Stimulated activated CD8-positive, alpha-beta memory T cell treated with anti-CD3 and anti-CD28 coated beads, Interleukin-7, amount 100 ng/mL, for 48 hours (primary cell): ENCODE data around the gene BMF.
"Not testable (repeated sequence)": the region's sequence is repeated elsewhere in the genome, so short reads cannot be mapped to it uniquely, and the experiment has no call there.

Experiments
- DNase-seq, 2 donors: peaks; one replicate each; pipeline ENCODE4 v3.0.0-alpha.2; 2020; ENCODE audit warnings: low read depth in 1 of 2; ENCODE audit errors: extremely low read depth in 1 of 2

BMF gene

DNA sequence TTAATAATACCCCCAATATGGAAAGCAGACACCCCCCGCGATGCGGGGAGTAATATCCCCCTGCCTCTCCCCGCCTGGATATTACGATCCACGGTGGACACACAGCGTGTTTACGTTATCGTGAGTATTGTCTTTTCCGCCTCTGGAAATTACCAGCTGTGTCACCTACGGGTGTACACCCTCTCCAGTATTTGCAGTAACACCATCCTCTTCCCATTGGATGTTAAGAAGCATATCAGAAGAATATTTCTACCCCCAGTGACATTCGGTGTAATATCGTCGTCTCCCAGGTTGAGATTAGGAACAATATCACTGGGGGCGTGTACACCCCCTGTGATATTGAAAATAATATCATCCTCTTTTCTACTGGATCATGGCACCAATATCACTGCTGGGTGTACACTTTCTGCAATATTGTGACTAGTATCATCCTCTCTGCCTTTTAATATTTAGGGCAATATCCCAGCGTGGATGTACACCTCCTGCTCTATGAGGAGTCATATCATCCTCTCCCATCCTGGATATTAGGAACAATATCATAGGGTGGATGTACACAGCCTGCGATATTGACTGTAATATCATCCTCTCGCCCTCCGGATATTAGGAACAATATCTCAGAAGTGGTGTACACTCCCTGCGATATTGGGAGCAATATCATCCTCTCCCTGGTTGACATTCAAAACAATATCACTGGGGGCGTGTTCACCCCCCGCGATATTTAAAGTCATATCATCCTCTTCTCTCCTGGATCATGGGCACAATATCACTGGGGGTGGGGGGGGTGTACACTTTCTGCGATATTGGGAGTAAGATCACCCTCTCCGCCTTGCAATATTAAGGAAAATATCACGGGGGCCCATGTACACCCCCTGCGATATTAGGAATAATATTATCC is 20.3 kb upstream of the BMF start:
- DNase-seq = no peak

DNA sequence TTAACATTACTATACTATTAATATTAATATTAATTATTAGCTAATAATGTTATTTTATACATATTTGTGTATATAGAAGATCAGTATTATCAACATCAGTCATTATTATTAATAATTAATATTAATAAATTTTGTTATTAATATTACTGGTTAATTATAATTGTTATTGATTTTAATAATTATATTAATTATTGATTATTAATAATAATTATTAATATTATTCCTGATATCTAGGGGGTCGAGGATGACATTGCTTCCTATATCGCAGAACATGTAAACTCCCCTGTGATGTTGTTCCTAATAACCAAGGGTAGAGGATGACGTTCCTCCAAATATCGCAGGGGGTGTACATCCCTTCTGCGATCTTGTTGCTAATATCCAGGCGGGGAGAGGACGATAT is 17.3 kb upstream of the BMF start:
- no peak for DNase-seq

DNA sequence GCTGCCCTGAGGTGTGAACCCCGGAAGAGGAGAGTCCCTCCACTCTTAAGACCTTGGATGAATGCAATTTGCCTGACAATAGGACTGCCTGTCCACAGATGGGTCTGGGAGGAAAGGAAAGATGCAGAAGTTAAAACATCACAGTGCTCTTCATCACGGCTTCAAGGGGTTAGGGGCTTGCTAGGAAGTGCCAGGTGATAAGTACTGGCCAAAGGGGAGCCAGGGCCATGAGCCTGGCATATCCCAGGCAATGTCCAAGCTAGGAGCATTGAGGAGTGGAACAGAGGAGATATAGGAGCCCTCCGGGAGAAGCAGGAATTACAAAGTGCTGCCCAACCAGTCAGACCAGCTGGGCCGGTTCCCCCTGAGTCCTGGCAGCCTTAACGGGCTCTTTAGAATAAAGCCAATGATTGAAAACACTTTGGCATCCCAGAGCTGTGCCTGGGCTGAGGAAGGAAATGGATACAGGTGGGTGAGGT is 16.2 kb upstream of the BMF start:
- not testable (repeated sequence) for DNase-seq

DNA sequence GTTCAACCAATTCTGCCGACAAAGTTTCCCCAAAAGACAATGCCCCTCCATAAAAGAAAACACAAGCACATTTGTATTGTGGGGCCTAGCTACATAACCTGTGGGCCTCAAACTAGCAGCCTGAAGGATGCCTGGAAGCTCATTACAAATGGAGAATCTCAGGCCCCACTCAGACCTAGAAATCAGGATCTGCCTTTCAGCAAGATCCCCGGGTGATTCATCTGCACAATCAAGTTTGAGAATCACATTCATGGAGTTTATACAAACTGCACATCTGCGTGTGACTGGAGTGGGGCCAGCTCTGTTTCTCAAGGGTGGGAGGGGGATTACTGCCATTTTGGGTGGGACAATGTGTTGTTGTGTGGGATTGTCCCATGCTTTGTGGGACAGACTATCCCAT is 15.7 kb upstream of the BMF start:
- DNase-seq = not testable (repeated sequence)

DNA sequence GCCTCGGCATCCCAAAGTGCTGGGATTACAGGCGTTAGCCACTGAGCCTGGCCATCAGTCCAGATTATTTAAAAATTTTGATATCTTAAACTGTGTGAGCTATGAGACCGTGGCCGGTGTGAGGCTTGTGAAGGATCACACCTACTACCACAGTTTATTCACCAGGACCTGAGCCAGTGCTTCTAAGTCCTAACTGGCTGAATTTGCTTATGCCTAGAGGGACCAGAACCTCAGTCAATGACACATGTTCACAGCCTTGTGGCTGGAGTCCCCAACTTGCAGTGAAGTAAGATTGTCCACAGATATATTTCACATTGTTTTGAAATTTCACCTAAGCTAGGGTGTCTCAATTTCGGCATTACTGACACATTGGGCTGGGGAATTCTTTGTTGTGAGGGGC is 15.2 kb upstream of the BMF start:
- not testable (repeated sequence) for DNase-seq

DNA sequence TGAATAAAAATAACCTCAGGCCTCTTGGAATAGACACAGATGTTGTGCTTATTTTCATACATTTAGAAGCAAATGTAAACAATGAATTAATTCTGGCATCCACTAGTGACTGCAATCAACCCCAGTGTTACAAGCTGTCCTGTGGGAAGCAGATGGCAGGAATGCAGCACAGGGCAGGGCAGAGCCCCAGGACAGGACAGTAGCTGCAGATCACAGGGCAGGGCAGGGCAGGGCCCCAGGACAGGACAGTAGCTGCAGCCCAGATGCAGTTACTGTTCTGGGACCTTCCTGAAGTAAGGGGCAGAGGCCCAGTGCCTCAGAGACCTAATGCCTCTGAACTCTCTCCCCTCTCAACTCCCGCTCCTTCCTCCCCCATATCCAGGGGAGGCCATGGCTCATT is 14.3 kb upstream of the BMF start:
- not testable (repeated sequence) for DNase-seq

DNA sequence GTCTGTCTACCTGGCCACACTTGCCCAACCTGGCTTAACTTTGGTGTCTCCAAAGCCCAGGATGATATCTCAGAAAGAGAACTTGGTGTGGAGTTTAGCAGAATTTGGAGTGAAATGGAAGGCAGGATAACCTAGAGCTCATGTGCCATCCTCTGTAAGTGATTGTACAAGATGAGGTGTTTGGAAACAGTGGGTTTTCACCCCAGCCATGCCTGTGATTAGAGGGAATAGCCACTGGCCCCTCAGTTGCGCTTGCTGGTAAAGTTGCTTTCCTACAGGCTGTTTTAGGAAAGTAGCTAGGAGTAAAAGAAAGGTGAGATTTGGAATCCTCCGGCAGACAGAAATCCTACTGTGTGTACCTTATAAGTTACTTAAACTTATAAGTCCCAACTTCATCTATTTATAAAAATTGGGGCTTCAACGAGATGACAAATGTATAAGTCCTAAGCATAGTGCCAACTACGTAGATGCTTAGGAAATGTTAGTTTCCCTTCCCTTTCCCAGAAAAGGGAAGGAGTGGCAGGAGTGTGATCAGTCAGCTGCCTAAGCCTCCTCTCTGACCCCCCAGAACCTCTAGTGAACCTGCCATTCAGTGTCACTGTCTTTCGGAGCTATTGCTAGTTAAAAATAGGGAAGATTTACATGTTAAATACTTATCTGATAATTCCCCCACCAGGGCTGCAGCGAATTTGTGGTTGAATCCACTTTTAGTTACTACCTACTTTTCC is 13.4 kb upstream of the BMF start:
- no peak for DNase-seq

DNA sequence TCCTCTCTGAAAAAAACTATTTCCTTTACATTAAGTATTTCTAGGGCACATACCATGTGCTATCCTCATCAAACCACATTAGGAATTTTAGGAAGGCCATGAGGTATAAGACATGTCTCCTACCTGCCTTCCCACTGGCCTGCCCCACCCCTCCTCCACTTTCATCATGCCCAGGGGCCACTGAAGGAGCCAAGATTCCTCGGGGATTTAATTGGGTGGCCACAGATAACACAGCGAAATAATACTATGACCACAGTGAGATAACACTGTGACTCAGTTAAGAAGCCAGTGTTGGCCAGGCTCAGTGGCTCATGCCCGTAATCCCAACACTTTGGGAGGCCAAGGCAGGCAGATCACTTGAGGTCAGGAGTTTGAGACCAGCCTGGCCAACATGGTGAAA is 9.8 kb upstream of the BMF start:
- no peak for DNase-seq

DNA sequence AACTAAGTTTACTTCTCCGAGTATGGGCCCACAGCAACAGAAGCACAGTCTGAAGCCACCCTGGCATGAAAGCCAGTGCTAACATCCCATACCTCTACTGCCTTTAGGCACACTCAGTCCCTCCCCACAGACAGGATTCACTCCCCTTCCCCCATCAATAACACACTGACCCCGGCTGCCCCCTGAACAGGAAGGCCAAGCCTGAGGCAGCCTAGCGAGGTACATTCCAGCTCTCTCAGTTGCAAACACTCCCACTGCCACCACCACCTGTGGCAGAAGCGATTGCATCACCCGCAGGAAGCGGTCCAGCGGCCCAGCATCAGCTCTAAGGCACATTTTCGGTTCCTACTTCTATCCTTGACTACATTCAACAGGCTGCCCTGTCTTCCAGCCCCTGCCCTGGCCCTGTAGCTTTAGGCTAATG is 7.0 kb upstream of the BMF start:
- DNase-seq = no peak

DNA sequence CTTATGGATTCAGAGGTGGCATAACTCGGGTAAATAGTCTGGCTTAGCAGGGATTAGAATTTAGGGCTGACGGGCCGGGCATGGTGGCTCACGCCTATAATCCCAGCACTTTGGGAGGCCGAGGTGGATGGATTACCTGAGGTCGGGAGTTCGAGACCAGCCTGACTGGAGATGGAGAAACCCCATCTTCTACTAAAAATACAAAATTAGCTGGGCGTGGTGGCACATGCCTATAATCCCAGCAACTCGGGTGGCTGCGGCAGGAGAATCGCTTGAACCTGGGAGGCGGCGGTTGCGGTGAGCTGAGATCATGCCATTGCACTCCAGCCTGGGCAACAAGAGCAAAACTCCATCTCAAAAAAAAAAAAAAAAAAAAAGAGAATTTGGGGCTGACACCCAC is 6.4 kb upstream of the BMF start:
- DNase-seq = not testable (repeated sequence)

DNA sequence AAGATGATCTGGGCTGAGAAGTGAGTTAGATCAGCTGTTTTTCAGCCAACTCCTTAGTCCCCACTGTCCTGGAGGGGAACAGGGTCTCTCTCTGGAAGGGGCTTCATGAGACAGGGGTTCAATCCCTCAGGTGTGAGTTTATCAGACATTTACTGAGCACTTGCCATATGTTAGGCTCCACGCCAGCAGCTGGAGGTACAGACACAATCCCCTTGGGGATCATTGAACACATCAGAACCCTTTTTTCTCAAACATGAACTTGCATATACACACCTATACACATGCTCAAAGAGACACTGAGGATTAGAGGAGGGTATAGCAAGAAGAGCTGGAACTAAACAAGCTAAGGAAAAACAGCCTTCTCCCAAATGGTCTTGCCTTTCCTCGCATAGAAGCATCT is 5.5 kb upstream of the BMF start:
- DNase-seq = no peak

DNA sequence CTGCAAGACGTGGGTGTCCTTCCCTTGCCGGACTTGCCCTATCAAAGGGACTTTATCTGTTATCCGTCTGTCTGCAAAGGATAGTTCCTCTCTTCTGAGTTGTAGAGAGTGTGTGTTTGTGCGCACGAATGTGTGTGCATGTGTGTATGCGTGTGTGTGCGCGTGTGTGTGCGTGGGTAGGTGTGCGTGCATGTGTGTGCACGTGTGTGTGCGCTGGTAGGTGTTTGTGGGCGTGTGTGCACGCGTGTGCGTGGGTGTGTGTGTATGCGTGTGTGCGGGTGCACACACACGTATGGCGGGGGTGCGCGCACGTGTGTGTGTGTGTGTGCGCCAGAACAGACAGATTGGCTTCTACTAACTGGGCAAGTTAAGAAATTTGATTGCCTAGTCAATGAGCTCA is 4.1 kb upstream of the BMF start:
- DNase-seq = no peak

DNA sequence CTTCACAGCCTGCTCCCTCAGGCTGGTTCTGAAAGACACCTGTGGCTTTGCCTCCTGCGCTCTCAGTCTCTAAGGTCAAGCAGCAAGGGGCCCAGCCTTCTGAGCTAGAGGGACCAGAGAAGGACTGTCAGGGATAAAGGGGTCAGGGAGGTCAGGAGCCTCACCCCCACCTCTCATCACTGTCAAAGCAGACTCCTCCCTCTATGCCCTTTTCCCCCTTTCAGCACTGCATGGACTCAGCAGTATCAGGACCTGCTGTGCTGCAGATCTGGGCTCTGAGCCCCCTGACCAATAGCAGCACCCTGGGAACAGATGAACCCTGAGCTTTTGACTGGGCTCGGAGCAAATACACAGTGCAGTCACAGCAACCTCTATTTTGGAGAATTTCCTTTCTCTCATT is 3.2 kb upstream of the BMF start:
- DNase-seq = no peak

DNA sequence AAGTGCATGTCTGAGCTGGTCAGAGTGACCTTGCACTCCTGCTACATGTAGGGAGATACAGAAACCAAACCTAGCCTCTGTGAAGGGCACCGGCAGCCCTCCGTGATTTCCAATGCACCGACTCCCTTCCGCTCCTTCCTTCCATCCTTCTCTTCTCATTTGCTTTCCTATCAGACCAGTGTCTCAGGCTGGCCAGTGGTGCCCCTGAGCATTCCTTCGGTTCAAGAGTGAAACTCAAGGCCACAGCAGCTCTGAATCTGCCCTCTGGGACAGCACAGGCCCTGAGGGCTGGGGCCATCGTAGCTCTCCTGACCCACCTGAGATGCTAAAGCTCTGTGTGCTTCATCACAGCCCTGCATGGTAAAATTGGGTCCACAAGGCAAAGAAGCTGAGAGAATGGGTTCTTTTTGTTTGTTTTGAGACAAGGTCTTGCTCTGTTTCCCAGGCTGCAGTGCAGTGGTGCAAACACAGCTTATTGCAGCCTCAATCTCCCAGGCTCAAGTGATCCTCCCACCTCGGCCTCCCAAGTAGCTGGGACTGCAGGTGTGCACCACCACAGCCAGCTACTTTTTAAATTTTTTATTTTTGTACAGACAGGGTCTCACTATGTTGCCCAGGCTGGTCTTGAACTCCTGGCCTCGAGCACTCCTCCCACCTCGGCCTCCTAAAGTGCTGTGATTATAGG is 2.3 kb upstream of the BMF start:
- no peak for DNase-seq

DNA sequence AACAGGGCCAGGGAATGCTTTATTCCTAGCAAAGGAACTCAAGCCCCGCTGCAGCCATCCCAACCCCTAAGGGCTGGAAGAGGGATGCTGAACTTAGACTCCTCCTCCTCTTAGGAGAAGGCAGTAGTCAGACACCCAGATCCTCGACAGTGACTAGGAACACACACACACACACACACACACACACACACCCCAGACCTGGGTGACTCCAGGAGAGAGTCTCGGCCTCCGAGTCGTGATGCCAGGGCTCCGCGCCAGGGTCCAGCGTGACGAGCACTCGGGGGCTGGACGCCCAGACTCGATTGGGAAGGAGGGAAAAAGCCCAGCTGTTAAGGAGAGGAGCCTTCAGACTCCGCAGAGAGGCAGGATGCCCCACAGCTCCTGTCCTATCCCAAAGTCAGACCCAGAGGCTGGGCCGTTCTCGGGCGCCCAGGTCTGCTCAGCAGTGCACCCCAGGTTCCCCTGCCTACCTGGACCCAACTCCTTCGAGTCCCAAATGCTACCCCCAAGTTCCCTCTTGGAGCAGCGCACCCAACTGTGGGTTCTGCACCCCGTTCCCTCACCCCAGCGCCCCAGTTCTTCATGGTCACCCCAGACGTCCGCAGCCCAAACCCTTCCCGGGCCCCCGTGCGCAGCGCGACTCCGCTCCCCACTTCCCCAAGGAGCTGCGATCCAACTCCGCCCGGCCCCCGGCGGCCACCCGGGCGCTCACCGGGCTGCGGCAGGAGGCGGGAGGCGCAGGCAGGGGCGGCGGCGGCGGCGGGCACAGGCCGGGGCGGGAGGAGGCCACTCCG is 421 bp downstream of the BMF start:
- no peak for DNase-seq

DNA sequence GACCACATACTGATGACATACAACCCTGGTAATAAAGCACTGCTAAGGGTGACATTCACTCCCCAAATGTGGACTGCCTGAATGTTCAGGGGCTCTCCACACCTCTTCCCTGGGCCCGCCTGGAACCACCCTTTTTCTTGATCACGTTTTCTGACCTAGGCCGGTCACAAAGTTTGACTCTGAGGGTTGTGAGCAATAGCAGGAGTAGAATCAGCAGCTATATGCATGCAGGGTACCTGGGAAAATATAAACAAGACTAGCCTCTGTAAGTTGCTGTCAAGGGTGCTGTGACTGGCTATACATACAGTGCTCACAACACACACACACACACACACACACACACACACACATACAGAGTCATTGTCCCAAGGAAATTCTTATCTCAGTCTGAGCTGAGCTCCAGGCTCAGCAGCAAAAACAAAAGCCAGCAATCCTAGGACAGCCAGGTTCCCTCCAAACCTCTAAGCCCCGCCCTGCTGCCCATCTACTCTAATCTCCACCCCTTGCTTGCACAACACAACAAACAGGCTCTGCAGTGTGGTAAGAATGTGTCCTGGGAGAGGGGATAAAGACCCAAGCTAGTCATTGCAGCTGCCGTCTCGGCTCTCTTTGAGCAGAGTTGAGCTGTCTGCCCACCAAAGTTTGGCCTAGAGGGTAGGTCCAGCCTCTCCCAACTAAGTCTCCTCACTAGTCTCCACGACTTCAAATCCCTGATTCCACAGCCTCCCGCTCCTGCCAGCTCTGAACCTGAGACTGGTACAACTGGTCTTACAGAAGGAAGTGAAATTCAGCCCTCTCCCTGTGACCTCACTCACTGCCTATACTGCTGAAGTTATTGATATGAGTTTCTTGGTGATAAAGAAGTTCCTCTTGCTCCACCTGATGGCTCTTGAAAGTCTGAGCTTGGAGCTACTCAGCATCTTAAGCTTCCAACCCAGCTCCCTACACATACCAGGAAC is 2.2 kb downstream of the BMF start:
- DNase-seq = no peak

DNA sequence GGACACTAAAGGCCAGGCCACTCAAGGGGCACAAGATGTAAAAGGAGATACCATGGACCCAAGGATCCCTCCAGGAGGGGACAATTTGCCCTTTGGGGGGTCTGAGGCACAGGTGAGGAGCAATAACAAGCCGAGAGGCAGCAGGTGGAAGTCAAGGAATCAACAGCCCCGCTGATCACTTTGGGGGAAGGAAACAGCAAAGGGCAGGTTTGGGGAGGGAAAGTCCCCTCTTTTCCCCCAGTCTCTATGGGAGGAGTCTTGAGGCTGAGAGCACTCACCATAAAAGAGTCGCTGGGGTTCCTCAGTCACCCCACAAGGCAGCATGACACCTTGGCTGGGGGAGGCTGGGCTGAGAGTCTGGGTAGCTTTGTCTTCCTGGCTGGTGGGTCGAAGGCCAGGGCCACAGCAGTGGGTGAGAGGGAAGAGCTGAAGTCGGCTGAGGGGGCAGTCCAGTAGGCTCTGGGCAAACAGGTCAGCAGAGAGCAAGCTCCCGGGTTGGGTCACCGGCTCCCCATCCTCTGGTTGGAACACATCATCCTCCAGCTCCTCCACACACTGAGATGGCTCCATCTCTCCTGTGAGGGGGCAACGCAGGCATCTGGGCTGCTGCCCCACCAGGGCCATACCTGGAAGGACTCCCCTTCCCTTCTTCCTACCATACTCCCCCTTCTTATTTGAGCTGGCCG is 3.0 kb downstream of the BMF start:
- DNase-seq = no peak

DNA sequence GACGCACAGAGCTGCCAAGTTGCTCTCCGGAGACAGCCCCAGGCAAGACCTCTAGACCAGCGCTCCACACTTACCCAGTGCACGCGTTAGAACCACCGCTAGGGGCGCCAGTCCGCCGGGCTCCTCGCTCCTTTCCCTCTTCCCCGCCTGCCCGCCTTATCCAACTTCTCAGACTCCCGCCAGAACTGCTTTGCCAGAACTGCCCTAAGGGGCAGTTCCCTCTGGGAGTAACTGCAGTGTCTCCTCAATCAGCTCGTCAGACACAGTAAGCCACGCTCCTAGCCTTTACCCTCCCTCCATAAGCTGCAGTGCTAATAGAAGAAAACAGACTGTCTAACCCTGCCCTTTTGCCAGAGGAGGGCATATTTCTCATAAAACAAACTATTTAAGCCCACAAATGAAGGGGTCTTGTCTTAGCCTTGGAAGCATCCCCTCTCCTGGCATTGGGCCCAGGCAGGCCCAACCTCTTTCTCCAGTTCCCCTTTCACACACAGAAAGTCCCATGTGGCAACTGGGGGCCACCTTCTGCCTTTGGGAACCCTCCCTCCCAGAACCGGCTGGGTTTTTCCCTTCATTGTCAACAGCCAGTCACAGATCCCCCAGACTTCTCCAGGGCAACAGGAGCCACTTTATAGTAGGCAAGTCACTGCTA is 3.7 kb downstream of the BMF start:
- peak; percentile 58 to 73 for DNase-seq
